GM18511 (cell line): ENCODE data around the gene GTF3A.

ENCODE experiments used
- ATAC-seq: cut with Tn5 transposase; IDR thresholded peaks from one replicate; pipeline ENCODE4 v1.9.1; 2021; ENCODE audit warnings: mild to moderate bottlenecking, moderate library complexity; ENCODE audit not compliant: unreplicated experiment

Gene GTF3A

DNA sequence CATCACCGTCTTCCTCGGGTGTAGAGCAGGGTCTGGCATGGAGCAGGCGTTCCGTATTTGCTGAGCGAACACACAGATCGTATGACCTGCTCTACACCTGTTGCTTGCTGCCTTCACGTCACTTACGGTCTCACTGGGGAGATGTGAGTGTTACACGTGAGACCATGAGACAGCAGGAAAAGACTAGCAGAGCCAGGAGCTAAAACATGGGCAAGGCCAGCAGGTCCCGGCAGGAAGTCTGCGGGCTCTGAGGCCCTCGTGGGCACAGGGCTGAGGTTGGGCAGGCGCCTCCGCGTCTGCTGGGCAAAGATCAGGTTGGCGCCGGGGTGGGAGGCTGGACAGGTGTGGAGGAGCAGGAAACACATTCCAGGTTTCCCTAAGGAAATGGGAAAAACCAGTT is 19.7 kb upstream of the GTF3A start:
- ATAC-seq, result no peak

DNA sequence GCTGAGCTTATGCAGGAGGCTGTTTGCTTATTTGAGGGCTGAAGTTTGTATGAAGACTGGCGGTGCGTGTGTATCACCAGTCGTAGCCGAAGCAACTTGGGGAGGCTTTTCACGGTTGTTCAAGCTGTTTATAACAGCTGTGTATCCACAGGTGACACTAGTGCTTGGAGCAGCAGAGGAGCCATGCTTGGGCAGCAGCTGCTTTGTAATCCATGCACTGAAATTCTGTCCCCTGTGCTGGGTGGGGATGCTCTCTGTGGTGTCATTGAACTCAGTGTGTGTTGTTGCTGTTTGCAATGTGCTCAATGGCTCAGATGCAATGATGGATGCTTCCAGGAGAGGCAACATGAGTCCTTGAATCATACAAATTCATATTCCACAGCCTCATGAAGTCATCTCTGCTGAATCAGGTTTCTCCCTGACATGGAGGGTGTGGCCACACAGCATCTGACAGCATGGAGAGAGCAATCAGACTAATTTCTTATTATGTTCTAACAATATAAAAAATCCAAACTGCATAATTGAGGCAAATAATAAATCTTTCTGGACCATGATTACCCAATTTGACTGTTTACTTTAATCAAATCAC is 18.8 kb upstream of the GTF3A start:
- no peak for ATAC-seq

DNA sequence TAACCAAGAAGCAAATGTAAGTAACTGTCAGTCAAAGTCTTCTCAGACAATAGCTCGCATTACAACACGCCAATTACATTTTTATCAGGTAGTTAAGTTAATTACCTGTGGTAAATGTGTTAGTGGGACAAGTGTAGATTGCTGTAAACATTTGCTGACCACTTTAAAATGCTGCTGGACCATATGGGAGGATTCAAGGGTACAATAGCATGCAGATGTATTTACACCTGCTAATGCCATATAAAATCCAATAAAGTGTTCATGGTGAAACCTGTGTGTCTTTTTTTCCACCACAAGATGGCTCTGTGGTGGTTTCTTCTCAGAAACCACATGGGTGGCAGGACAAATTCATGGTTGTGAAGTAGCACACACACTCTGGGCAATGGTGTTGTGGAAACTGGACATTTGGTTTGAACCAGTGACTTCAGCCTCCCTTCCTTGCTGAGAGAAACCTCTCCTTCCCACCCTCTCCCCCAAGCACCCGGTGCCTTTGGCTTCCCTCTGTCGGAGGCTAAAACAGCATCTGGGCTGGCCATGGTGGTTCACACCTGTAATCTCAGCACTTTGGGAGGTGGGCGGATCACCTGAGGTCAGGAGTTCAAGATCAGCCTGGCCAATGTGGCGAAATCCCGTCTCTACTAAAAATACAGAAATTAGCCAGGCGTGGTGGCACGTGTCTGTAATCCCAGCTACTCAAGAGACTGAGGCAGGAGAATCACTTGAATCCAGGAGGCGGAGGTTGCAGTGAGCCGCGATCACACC is 18.1 kb upstream of the GTF3A start:
- no peak for ATAC-seq

DNA sequence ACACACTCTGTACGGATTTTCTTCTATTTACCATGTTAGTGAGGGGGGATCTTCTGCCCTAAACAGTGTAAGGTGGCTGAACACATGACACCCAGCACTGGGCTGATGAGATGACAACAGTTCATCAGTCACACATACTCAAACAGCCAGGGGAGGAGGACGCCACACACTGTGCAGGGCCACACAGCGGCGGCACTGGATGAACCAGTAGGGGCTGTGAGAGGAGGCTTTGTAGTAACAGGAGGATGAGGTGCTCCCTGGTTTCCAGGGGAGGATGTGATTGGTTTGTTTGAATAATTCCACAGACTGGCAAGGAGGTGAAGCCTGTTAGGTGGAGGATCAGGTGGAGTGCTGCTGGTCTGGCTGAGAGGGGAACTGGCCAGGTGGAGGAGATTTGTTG is 16.3 kb upstream of the GTF3A start:
- ATAC-seq, result no peak

DNA sequence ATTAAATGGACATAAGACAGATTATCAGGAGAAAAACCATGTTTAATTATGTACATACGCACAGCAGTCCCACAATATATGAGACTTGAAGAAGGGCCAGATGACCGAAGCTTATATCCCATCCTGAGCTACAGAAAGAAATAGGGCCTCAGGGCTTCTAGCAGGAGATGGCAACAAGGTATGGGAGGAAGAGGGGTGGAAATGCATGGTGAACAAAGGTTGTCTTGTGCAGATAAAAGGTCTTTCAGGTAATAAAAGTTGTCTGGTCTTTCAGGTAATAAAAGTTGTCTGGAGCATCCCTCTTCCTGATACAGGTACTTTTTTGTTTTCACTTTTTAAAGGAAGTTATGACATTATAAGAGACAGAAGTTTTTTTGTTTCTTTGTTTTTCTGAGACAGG is 15.4 kb upstream of the GTF3A start:
- ATAC-seq, result no peak

DNA sequence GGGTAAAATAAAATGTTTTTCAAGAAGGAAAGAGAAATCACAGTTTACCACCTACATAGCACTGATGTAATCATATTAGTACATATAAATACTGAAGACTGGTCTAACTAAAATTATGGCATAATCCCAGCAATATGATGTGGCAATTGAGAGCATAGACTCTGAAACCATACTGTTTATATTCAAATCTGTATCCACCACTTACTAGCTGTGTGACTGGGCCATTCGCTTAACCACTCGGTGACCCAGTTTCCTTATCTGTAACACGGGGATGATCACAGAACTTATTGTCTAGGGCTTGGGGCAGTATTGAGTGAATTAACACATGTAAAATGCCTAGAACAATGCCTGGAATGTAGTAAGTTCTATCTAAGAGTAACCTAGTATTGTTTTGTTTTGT is 13.1 kb upstream of the GTF3A start:
- no peak for ATAC-seq

DNA sequence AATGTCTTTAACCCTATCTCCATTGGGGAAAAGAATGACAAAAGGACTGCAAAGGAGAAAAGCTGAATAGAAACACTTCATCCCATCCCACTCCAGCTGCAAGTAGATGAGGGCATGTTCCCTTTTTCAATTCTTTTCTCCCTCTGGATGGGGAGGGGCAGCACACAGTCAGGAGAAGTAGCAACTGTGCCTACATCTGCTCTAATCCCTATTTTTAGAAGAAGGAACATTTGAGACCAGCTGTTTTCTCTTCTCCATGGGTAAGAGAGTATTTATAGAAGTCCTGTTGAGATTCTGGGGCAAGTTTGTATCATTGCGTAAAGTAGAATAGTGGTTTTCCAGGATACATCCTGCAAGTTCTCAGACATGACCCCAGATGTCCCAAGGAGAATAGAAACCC is 9.3 kb upstream of the GTF3A start:
- ATAC-seq, result no peak

DNA sequence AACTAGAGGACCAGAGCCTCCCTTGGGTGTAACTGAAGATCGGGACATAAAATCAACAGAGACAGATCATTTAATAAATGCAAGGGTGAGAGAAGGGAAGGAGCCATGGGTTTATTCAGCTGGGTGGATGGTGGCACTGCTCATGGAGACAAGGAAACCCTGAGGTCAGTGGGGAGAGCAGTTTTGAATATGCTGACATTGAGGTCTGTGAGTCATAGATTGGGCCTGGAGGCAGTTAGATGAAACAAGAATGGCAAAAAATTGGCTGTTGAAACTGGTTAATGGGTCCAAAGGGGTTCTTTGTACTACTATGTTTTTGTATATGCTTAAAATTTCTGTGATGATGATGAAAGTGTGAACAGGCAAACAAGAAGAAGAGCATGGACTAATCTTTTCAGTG is 5.1 kb upstream of the GTF3A start:
- ATAC-seq, result no peak

DNA sequence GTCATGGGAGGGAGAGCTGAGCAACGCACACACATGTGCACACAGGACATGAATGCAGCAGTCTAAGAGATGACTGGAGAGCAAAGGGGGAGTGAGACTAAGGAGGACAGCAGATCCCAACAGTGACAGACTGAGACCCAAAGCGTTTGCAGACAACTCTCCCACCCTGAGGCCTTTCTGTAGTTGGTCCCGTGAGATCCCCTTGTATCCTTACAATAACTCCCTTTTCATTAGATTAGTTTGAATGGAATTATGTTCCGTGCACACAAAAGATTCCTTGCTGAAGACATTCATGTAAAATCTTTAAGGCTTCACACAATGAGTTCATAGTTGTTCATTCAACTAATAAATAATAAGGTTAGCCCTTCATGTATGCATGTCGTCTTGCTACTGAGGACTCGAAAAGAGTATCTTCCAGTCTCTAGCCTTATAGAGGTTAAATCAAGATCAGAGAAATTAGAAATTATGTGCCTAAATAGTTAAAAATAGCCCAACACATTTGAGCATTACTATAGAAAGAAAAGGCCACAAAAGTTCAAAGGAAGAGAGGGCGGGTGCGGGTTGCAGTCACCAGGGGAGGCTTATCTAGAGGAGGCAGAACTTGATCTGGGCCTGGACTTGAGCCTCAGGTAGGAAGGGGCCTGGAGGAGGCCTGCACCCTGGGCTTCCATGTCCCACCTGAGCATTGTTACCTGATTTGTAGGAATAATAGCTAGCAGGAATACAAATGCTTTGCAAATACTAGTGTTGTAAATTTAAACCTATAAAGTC is 3.1 kb upstream of the GTF3A start:
- ATAC-seq, result no peak

DNA sequence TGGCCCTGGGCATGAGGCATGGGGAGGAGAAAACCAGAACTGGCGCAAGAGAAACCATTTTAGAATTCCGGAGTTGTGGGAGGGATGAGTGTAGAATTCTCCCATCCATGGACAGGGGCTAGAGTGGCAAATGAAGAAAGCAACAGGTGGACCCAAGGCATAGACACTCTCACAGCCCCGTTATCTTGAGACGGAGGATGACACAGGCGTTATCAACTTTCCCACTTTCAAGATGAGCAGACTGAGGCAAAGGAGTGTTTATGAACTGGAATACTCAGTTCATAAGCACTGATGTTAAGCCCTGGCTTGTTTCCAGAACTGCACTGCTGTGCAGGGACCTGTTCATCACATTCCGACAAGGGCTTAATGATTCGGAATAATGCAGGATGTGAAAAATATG is 1.1 kb upstream of the GTF3A start:
- no peak for ATAC-seq

DNA sequence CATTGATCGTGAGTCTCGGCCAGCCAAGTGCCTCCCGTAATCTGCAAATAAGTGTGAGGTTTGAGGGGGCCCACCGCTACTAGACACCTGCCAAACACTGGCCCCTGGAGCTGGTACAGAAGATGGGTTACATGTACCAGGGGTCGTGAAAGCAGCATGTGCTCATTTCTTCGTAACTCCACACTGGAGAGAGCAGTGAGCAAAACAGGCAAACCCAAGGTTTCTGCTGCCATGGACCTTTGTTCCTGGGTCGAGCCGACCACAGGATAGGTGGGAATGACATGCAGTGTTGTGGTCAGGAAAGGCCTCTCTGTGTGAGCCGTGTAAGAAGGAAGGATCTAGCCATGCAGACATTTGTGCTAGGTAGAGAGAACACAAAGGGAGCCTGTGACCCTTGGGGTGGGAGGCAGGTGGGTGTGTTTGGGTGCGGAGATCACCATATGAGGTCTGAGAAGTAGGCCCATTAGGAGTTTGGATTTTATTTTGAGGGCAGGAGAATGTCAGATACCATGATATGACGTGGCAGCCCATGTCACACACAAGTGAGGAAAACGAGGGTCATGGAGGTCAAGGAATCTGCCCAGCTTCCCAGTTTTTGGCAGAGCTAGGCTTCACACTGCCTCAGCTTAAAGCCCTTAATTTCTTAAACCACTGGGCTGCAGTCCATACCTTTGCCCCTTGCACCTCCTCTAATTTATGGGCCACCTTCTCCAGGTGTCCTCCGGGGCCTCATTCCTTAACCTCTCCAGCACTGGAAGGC is 919 bp downstream of the GTF3A start:
- ATAC-seq, result peak; percentile 15

DNA sequence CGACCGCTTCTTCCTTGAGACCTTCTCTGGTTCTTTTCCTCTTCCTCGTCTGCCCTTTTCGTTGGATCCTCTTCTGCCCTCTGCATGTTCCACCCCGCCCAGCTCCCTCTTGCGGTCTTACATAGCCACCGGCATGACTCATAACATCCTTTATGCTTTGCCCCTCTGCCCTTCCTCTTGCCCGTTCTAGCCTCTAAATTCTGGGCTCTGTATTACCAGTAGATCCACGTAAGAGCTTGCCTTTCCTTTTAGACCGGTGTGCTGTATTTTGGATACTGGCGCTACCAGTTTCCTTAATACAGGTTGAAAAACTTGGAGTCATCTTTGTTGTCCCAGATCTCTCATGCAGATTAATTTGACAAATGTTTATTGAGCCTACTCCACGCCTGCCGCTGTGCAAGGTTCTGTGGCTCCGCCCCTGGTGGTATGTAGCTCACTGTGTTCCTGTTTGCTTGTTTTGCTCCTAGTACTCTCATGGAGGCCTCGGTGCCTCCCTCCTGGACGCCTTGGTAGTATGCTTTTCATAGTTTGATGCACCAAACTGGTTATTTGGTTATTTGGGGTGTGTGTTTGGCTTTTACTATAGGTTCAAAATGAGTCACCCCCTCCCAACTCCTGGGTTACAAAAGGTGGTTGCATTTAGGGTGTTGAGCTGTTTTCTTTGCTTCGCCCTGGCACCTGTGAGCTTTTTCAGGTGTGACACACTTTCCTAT is 1.7 kb downstream of the GTF3A start:
- peak; percentile 79 for ATAC-seq

DNA sequence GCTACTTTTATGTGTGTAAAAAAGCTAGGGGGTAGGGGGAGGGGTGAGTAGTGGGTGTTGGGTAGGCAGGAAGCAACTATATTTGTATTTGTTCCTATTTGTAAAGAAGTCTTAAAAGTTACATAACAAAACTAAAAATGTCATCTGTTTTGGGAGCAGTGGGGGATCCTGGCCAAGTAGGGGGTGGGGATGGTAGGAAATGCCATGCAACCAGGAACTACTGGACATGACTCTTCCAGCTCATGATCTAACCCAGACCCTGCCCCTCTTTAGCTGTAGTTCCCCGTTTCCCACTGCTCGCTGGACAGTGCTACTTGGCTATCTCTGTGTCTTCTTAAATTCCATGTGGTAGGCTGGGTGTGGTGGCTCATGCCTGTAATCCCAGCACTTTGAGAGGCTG is 3.2 kb downstream of the GTF3A start:
- no peak for ATAC-seq

DNA sequence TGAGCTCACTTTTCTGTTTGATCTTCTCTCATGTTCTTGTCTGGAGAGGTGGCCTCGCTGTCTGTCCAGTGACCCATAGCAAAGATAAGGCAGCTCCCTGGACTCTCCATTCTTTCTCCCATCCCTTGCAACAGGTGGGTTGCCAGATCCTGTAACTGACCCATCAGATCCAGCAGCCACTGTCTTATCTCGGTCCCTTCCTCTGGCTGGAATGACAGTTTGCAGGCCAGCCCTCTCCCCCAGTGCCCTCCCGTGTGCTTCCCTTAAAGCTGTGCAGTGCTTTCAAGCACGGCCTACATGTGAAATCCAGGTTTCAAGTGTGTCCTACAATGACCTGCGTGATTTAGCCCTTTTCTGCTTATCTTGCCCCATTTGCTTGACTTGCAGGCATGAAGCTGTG is 3.7 kb downstream of the GTF3A start:
- no peak for ATAC-seq

DNA sequence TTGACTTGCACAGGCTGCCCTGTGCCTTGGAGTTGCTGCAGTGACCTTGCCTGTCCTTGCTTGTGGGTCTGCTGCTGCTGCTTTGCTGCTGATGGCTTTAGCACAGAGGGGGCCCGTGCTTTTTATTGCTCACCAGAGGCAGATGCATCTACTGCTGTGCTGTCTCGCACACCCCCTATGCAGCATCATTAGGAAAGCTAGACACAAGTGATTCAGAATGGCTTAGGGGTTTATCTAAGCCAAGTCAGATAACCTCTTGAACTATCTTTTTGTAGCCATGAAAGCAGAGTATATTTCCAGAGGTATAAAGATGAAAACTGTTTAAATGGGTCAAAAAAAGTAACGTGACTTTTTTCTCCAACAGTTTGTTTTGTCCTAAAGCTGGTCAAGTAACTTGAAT is 7.8 kb downstream of the GTF3A start:
- ATAC-seq, result no peak

DNA sequence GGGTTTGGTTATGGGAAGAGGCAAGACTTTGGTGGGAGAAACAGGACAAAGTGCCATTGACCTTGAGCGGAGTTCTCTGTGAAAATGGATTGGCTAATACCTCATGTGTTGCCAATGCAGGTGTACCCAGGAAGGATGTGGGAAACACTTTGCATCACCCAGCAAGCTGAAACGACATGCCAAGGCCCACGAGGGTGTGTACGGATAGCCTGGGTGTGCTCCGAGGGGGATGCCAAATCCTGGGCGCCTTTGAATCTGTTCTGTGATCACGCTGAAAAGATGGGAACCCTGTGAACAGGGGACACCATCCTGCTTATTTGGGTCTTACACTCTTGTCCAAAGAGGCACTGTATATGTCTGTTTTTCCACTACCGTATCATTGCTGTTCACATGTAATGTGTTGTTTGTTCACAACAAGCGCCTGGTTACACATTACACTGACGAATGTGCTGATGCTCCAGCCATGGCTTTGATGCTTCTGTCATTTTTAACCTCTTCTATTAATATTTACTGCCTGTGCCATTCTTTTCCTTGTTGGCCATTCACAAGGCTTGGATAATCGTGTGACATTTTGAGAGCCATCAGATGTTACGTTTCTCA is 8.3 kb downstream of the GTF3A start:
- no peak for ATAC-seq

DNA sequence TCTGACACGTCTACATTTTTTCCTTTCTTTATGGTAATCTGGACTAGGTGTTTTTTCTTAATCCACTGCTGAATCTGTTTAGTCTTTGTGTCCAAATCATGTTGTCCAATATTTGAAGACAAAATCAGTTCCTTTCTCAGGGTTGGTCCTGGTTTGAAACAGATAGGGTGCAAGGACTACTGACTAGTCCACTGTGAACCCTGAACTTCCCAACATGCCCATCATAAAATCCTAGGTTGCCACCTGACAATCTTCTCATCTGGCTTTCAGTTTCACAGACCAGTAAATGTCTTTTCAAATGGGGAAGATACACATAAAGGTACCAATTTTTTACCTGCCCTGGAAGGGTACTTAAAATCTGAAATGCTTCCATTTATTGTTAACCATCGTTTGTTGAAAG is 12.7 kb downstream of the GTF3A start:
- ATAC-seq, result no peak

DNA sequence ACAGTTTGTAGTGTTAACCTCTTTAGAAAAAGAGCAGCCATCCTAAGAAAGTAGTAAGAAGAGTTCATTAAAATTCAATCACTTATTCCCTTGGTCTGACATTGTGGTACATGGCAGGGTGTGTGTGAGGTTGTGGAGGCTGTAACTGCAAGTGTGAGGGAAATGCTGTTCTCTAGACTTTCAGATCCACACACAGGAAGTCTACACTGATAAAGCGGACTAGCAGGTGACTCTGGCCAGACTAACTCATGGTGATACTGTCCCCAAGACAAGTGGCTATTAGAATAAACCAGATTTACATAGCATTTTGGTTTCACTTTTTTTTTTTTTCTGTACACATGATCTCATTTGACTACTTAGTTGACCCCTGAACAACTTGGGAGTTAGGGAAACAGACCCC is 16.0 kb downstream of the GTF3A start:
- no peak for ATAC-seq

DNA sequence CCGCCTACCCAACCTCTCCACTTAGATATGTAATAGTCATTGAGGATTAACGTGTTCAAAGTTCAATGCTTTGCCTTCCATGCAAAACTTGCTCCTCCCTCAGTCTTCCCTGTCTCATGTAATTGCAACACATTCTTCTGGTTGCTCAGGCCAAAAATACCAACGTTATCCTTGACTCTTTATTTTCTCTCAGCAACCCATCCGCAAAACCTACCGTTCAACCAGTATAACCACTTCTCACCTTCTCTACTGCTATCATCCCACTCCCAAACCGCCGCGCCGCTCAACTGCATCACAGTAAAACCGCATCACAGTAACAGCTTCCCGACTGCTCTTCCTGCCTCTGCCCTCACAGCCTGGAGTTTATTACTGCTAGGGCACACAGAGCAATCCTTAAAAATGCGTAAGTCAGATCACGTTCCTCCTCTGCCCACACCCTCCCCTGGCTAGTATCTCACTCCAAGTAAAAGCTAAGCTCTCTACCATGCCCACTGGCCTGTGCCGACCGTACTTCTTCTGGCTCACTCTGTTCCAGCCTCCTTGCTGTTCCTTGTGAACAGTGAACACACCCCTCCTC is 17.7 kb downstream of the GTF3A start:
- ATAC-seq, result no peak

DNA sequence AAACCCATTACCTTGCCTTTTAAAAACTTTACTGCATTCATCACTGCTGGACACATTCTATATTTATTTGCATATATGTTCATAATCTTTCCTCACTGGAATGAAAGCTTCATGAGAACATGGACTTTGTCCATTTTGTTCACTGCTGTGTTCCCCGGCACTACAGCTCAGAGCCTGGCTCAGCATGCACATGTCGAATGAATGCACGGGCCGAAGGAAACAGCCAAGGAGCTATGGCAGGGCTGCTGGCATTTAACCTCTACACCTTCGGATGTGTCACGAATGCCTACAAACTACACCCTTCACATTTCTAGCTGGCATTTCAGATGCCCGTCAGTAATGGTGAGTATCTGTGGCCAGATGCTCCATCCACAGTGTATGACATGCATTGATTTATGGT is 18.4 kb downstream of the GTF3A start:
- ATAC-seq, result no peak
